SH-SY5Y (cell line): Measurements from ENCODE around the gene TMEM232.
A peak's percentile ranks its signal among the peaks of the same experiment; 100 is the strongest.

Experiments
- GATA2 ChIP-seq: IDR thresholded peaks from 2 replicates; pipeline ENCODE4 v1.6.1; 2011; ENCODE audit warnings: mild to moderate bottlenecking, low read depth, low read length
- GATA3 ChIP-seq: IDR thresholded peaks from 2 replicates; pipeline ENCODE4 v1.6.1; 2011; ENCODE audit warnings: low read depth, mild to moderate bottlenecking, low read length, moderate library complexity

Gene TMEM232

GRCh38 chr5:110665184-110665726 lies 61.2 kb downstream of the TMEM232 start:
- no peak for TF ChIP-seq GATA2
- TF ChIP-seq GATA3, result no peak

- no peak for TF ChIP-seq GATA3
- TF ChIP-seq GATA2, result no peak
These were observed 62.9 kb downstream of the TMEM232 start for GRCh38 chr5:110663525-110663924.

- no peak for TF ChIP-seq GATA3
- TF ChIP-seq GATA2, result no peak
These were observed 68.5 kb downstream of the TMEM232 start for GRCh38 chr5:110658006-110658405.

- TF ChIP-seq GATA3 (no peak), GATA2 (no peak)
These were observed 73.1 kb downstream of the TMEM232 start for GRCh38 chr5:110653231-110653970.

GRCh38 chr5:110651507-110651906 lies 75.0 kb downstream of the TMEM232 start:
- TF ChIP-seq GATA2 (no peak), GATA3 (no peak)

- no peak for TF ChIP-seq GATA2
- no peak for TF ChIP-seq GATA3
These were observed 82.1 kb downstream of the TMEM232 start for GRCh38 chr5:110644357-110644756.

GRCh38 chr5:110638970-110639902 lies 87.2 kb downstream of the TMEM232 start:
- no peak for TF ChIP-seq GATA2
- no peak for TF ChIP-seq GATA3

GRCh38 chr5:110634475-110634874 lies 92.0 kb downstream of the TMEM232 start:
- no peak for TF ChIP-seq GATA3
- no peak for TF ChIP-seq GATA2

GRCh38 chr5:110631236-110631635 lies 95.2 kb downstream of the TMEM232 start:
- TF ChIP-seq GATA3 (no peak), GATA2 (no peak)

- TF ChIP-seq GATA2, result no peak
- no peak for TF ChIP-seq GATA3
These were observed 96.1 kb downstream of the TMEM232 start for GRCh38 chr5:110630350-110630749.

GRCh38 chr5:110625376-110625999 lies 101.0 kb downstream of the TMEM232 start:
- TF ChIP-seq GATA2, result no peak
- no peak; the same call in 1 of the 2 replicates for TF ChIP-seq GATA3

- TF ChIP-seq GATA3, result no peak
- no peak for TF ChIP-seq GATA2
These were observed 102.6 kb downstream of the TMEM232 start for GRCh38 chr5:110623874-110624273.

- TF ChIP-seq GATA2 (no peak), GATA3 (no peak)
These were observed 107.5 kb downstream of the TMEM232 start for GRCh38 chr5:110618941-110619340.

- TF ChIP-seq GATA2 (no peak), GATA3 (no peak)
These were observed 110.5 kb downstream of the TMEM232 start for GRCh38 chr5:110616009-110616408.

- peak; percentile 99 for TF ChIP-seq GATA2
- TF ChIP-seq GATA3, result peak; percentile 94
These were observed 113.7 kb downstream of the TMEM232 start for GRCh38 chr5:110612794-110613247.
